ENCODE results near the gene AP4M1.

DNA sequence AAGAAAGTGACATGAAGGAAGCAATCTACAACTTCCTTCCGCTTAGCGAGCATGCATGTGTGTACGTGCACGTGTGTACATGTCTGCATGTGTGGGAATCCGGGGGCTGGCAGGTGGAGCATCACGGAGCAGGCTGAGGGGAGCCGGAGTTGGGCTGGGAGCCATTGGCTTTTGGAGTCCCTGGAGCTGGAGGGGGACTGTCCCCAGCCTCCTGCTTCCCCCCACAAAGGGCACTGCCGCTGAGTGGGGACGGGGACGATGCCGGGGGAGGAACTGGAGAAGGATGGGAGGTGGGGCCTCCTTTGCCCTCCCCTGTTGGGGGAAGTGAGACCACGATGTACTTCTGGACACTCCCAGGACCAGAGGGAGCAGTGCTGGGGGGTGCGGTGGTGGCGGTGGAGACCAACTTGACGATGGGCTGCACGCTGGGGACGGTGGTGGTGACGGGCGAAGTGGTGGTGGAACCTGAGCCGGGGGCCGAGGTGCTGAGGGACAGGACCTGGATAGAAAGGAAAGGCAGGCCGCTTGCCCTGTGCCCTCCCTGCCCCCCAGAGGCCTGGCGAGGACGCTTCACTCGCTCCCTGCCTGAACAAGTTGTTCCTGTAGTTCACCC lies 5.8 kb downstream of the AP4M1 start:
- TF ChIP-seq, protein P1, sequence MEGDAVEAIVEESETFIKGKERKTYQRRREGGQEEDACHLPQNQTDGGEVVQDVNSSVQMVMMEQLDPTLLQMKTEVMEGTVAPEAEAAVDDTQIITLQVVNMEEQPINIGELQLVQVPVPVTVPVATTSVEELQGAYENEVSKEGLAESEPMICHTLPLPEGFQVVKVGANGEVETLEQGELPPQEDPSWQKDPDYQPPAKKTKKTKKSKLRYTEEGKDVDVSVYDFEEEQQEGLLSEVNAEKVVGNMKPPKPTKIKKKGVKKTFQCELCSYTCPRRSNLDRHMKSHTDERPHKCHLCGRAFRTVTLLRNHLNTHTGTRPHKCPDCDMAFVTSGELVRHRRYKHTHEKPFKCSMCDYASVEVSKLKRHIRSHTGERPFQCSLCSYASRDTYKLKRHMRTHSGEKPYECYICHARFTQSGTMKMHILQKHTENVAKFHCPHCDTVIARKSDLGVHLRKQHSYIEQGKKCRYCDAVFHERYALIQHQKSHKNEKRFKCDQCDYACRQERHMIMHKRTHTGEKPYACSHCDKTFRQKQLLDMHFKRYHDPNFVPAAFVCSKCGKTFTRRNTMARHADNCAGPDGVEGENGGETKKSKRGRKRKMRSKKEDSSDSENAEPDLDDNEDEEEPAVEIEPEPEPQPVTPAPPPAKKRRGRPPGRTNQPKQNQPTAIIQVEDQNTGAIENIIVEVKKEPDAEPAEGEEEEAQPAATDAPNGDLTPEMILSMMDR (IDR thresholded peaks at IDR 0.05), result no peak
- TF ChIP-seq POLR2A (IDR thresholded peaks at IDR 0.05) (no peak), POLR2AphosphoS5 (IDR thresholded peaks at IDR 0.05) (no peak)
